Measurements from ENCODE around the gene CAB39L.

CAB39L gene

GRCh38 chr13:49441312-49441711, 2.6 kb downstream of the CAB39L start:
- DNase-seq, result no peak

GRCh38 chr13:49439609-49440008, 4.3 kb downstream of the CAB39L start:
- DNase-seq, result no peak

- no peak for DNase-seq
Observed at GRCh38 chr13:49437705-49438104, 6.2 kb downstream of the CAB39L start.

GRCh38 chr13:49436890-49437289, 7.0 kb downstream of the CAB39L start:
- DNase-seq, result peak; percentile 11

- no peak for DNase-seq
Observed at GRCh38 chr13:49435992-49436391, 7.9 kb downstream of the CAB39L start.

GRCh38 chr13:49429121-49429520, 14.7 kb downstream of the CAB39L start:
- no peak for DNase-seq

- DNase-seq, result no peak
Observed at GRCh38 chr13:49428041-49428763, 15.7 kb downstream of the CAB39L start.

- DNase-seq, result no peak
Observed at GRCh38 chr13:49424011-49424560, 19.8 kb downstream of the CAB39L start.

- peak; percentile 41 for DNase-seq
Observed at GRCh38 chr13:49421391-49421790, 22.5 kb downstream of the CAB39L start.

- no peak for DNase-seq
Observed at GRCh38 chr13:49419276-49419675, 24.6 kb downstream of the CAB39L start.

GRCh38 chr13:49418206-49418605, 25.7 kb downstream of the CAB39L start:
- no peak for DNase-seq

GRCh38 chr13:49417161-49417560, 26.7 kb downstream of the CAB39L start:
- DNase-seq, result no peak

- no peak for DNase-seq
Observed at GRCh38 chr13:49412749-49413148, 31.1 kb downstream of the CAB39L start.

- no peak for DNase-seq
Observed at GRCh38 chr13:49411353-49411752, 32.5 kb downstream of the CAB39L start.

GRCh38 chr13:49410477-49410876, 33.4 kb downstream of the CAB39L start:
- no peak for DNase-seq

GRCh38 chr13:49410006-49410405, 33.9 kb downstream of the CAB39L start:
- DNase-seq, result no peak

- no peak for DNase-seq
Observed at GRCh38 chr13:49409008-49409407, 34.9 kb downstream of the CAB39L start.

- no peak for DNase-seq
Observed at GRCh38 chr13:49407936-49408335, 35.9 kb downstream of the CAB39L start.

- DNase-seq, result no peak
Observed at GRCh38 chr13:49407068-49407467, 36.8 kb downstream of the CAB39L start.

- no peak for DNase-seq
Observed at GRCh38 chr13:49404703-49405020, 39.2 kb downstream of the CAB39L start.

- no peak for DNase-seq
Observed at GRCh38 chr13:49403996-49404702, 39.7 kb downstream of the CAB39L start.

GRCh38 chr13:49400755-49401659, 42.9 kb downstream of the CAB39L start:
- no peak for DNase-seq

GRCh38 chr13:49399801-49400472, 43.9 kb downstream of the CAB39L start:
- no peak for DNase-seq

Measured in CD4-positive, alpha-beta T cell treated with Interleukin-21 for 1 hour (primary cell).